GM10847 (cell line): ENCODE data around the gene SCFD2.

ENCODE experiments used
- POLR2A ChIP-seq: IDR thresholded peaks from 2 replicates; pipeline ENCODE4 v1.6.1; 2011; ENCODE audit not compliant: insufficient read length; ENCODE audit errors: extremely low read depth

Gene SCFD2

GRCh38 chr4:53349091-53349491 lies 16.8 kb downstream of the SCFD2 start:
- TF ChIP-seq POLR2A: no peak

GRCh38 chr4:53348046-53348445 lies 17.8 kb downstream of the SCFD2 start:
- TF ChIP-seq POLR2A: no peak

GRCh38 chr4:53346920-53347852 lies 18.7 kb downstream of the SCFD2 start:
- TF ChIP-seq POLR2A: no peak

- no peak for TF ChIP-seq POLR2A
Observed at GRCh38 chr4:53326535-53326934, 39.3 kb downstream of the SCFD2 start.

- no peak for TF ChIP-seq POLR2A
Observed at GRCh38 chr4:53322696-53323095, 43.2 kb downstream of the SCFD2 start.

- TF ChIP-seq POLR2A: no peak
Observed at GRCh38 chr4:53321984-53322289, 43.9 kb downstream of the SCFD2 start.

- no peak for TF ChIP-seq POLR2A
Observed at GRCh38 chr4:53321151-53321983, 44.5 kb downstream of the SCFD2 start.

GRCh38 chr4:53315300-53315699 lies 50.6 kb downstream of the SCFD2 start:
- no peak for TF ChIP-seq POLR2A

GRCh38 chr4:53314252-53314651 lies 51.6 kb downstream of the SCFD2 start:
- no peak for TF ChIP-seq POLR2A

GRCh38 chr4:53313510-53313909 lies 52.4 kb downstream of the SCFD2 start:
- no peak for TF ChIP-seq POLR2A

- no peak for TF ChIP-seq POLR2A
Observed at GRCh38 chr4:53309321-53310040, 56.4 kb downstream of the SCFD2 start.

- TF ChIP-seq POLR2A: no peak
Observed at GRCh38 chr4:53307819-53308780, 57.8 kb downstream of the SCFD2 start.

- TF ChIP-seq POLR2A: no peak
Observed at GRCh38 chr4:53307210-53307609, 58.7 kb downstream of the SCFD2 start.

- no peak for TF ChIP-seq POLR2A
Observed at GRCh38 chr4:53306729-53307128, 59.1 kb downstream of the SCFD2 start.
